ENCODE data around the gene TMX4.

The TMX4 gene

DNA sequence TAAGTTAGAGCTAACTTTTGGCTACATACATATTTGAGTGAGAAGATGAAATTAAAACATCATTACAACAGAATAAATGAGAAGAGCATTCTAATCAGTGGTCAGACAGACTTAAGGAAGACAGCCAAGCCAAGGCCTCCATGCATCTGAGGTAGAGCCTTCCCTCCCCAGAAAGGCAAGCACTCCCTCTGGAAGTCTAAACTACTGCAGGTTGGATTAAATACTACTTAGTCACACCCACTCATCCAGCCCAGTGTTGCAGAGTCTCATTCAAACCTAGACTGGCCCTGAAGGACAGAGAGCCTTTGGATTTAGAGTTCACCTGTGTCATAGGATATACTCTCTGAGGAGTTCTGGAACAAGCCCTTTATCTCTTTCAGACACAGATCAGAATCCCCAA, 29.2 kb downstream of the TMX4 start:
- no peak overlapping the region for H3K9ac ChIP-seq (ENCODE audit: low read depth, low read length)
- no peak overlapping the region for H3K4me3 ChIP-seq (ENCODE audit: low read length)
- H3K27me3 ChIP-seq (ENCODE audit: insufficient read depth, low read length), result no peaks in the 10 kb centered on the region
- H3K36me3 ChIP-seq (ENCODE audit: insufficient read depth, low read length), result peaks cover 10% of the 10 kb centered on the region; the same call in 1 of the 2 replicates
- H3K27ac ChIP-seq (ENCODE audit: low read depth, low read length), result no peak overlapping the region
- peaks cover 5% of the 10 kb centered on the region; the same call in 1 of the 2 replicates for H3K9me3 ChIP-seq (ENCODE audit: insufficient read depth, low read depth, low read length)
- H3K4me1 ChIP-seq (ENCODE audit: insufficient read depth, low read length), result no peaks in the 10 kb centered on the region

GRCh38 chr20:7989379-7989778, 30.2 kb downstream of the TMX4 start:
- Histone ChIP-seq H3K27me3 (ENCODE audit: insufficient read depth, low read length) (no peaks in the 10 kb centered on the region), H3K4me1 (ENCODE audit: insufficient read depth, low read length) (peaks cover 6% of the 10 kb centered on the region), H3K9ac (ENCODE audit: low read depth, low read length) (no peak overlapping the region), H3K36me3 (ENCODE audit: insufficient read depth, low read length) (0 out of 2 replicates have a peak, but pooled peaks cover 3% of the 10 kb centered on the region), H3K27ac (ENCODE audit: low read depth, low read length) (no peak overlapping the region), H3K4me3 (ENCODE audit: low read length) (no peak overlapping the region), H3K9me3 (ENCODE audit: insufficient read depth, low read depth, low read length) (peaks cover 5% of the 10 kb centered on the region; the same call in 1 of the 2 replicates)
- 89% methylated on average over 1 of the region's 1 CpG for WGBS

- Histone ChIP-seq H3K27ac (ENCODE audit: low read depth, low read length) (no peak overlapping the region), H3K4me3 (ENCODE audit: low read length) (no peak overlapping the region), H3K27me3 (ENCODE audit: insufficient read depth, low read length) (no peaks in the 10 kb centered on the region), H3K4me1 (ENCODE audit: insufficient read depth, low read length) (peaks cover 17% of the 10 kb centered on the region), H3K36me3 (ENCODE audit: insufficient read depth, low read length) (no peaks in the 10 kb centered on the region), H3K9ac (ENCODE audit: low read depth, low read length) (no peak overlapping the region), H3K9me3 (ENCODE audit: insufficient read depth, low read depth, low read length) (no peaks in the 10 kb centered on the region)
- WGBS, result over 99% methylated on average over 4 of the region's 4 CpGs
These were observed 33.6 kb downstream of the TMX4 start for GRCh38 chr20:7985916-7986315.

GRCh38 chr20:7984192-7984591, 35.4 kb downstream of the TMX4 start:
- Histone ChIP-seq H3K27me3 (ENCODE audit: insufficient read depth, low read length) (no peaks in the 10 kb centered on the region), H3K4me1 (ENCODE audit: insufficient read depth, low read length) (peaks cover 23% of the 10 kb centered on the region), H3K36me3 (ENCODE audit: insufficient read depth, low read length) (no peaks in the 10 kb centered on the region), H3K4me3 (ENCODE audit: low read length) (no peak overlapping the region), H3K9ac (ENCODE audit: low read depth, low read length) (no peak overlapping the region), H3K9me3 (ENCODE audit: insufficient read depth, low read depth, low read length) (no peaks in the 10 kb centered on the region), H3K27ac (ENCODE audit: low read depth, low read length) (no peak overlapping the region)
- WGBS, result 8% methylated on average over 2 of the region's 2 CpGs

- no peak overlapping the region for H3K9ac ChIP-seq (ENCODE audit: low read depth, low read length)
- no peaks in the 10 kb centered on the region for H3K27me3 ChIP-seq (ENCODE audit: insufficient read depth, low read length)
These were observed 38.2 kb downstream of the TMX4 start for GRCh38 chr20:7981374-7981773.

GRCh38 chr20:7980332-7981046, 39.1 kb downstream of the TMX4 start:
- Histone ChIP-seq H3K36me3 (ENCODE audit: insufficient read depth, low read length) (no peaks in the 10 kb centered on the region), H3K27me3 (ENCODE audit: insufficient read depth, low read length) (no peaks in the 10 kb centered on the region), H3K27ac (ENCODE audit: low read depth, low read length) (no peak overlapping the region), H3K4me3 (ENCODE audit: low read length) (no peak overlapping the region), H3K9me3 (ENCODE audit: insufficient read depth, low read depth, low read length) (no peaks in the 10 kb centered on the region), H3K4me1 (ENCODE audit: insufficient read depth, low read length) (peaks cover 23% of the 10 kb centered on the region), H3K9ac (ENCODE audit: low read depth, low read length) (no peak overlapping the region)
- WGBS, result 78% methylated on average over 8 of the region's 10 CpGs

More at GRCh38 chr20:7981374-7981773, 38.2 kb downstream of the TMX4 start:
- Histone ChIP-seq H3K36me3 (ENCODE audit: insufficient read depth, low read length) (no peaks in the 10 kb centered on the region), H3K4me3 (ENCODE audit: low read length) (no peak overlapping the region), H3K9me3 (ENCODE audit: insufficient read depth, low read depth, low read length) (no peaks in the 10 kb centered on the region), H3K27ac (ENCODE audit: low read depth, low read length) (no peak overlapping the region), H3K4me1 (ENCODE audit: insufficient read depth, low read length) (peaks cover 23% of the 10 kb centered on the region)

- 95% methylated on average over 5 of the region's 5 CpGs for WGBS
- H3K4me3 ChIP-seq (ENCODE audit: low read length), result no peak overlapping the region
These were observed 41.9 kb downstream of the TMX4 start for GRCh38 chr20:7977709-7978108.

GRCh38 chr20:7975851-7976414, 43.6 kb downstream of the TMX4 start:
- Histone ChIP-seq H3K9me3 (ENCODE audit: insufficient read depth, low read depth, low read length) (no peaks in the 10 kb centered on the region), H3K27ac (ENCODE audit: low read depth, low read length) (no peak overlapping the region), H3K9ac (ENCODE audit: low read depth, low read length) (no peak overlapping the region), H3K4me1 (ENCODE audit: insufficient read depth, low read length) (peaks cover 5% of the 10 kb centered on the region; the same call in 1 of the 2 replicates), H3K27me3 (ENCODE audit: insufficient read depth, low read length) (no peaks in the 10 kb centered on the region), H3K4me3 (ENCODE audit: low read length) (no peak overlapping the region), H3K36me3 (ENCODE audit: insufficient read depth, low read length) (no peaks in the 10 kb centered on the region)
- WGBS, result 93% methylated on average over 9 of the region's 9 CpGs

More at GRCh38 chr20:7977709-7978108, 41.9 kb downstream of the TMX4 start:
- Histone ChIP-seq H3K27me3 (ENCODE audit: insufficient read depth, low read length) (no peaks in the 10 kb centered on the region), H3K27ac (ENCODE audit: low read depth, low read length) (no peak overlapping the region), H3K4me1 (ENCODE audit: insufficient read depth, low read length) (peaks cover 6% of the 10 kb centered on the region; the same call in 1 of the 2 replicates), H3K36me3 (ENCODE audit: insufficient read depth, low read length) (no peaks in the 10 kb centered on the region), H3K9me3 (ENCODE audit: insufficient read depth, low read depth, low read length) (no peaks in the 10 kb centered on the region), H3K9ac (ENCODE audit: low read depth, low read length) (no peak overlapping the region)

- Histone ChIP-seq H3K4me1 (ENCODE audit: insufficient read depth, low read length) (no peaks in the 10 kb centered on the region), H3K27ac (ENCODE audit: low read depth, low read length) (no peak overlapping the region), H3K4me3 (ENCODE audit: low read length) (no peak overlapping the region), H3K9me3 (ENCODE audit: insufficient read depth, low read depth, low read length) (no peaks in the 10 kb centered on the region), H3K36me3 (ENCODE audit: insufficient read depth, low read length) (no peaks in the 10 kb centered on the region), H3K27me3 (ENCODE audit: insufficient read depth, low read length) (no peaks in the 10 kb centered on the region), H3K9ac (ENCODE audit: low read depth, low read length) (no peak overlapping the region)
- WGBS, result 95% methylated on average over 4 of the region's 4 CpGs
These were observed 44.7 kb downstream of the TMX4 start for GRCh38 chr20:7974785-7975435.

DNA sequence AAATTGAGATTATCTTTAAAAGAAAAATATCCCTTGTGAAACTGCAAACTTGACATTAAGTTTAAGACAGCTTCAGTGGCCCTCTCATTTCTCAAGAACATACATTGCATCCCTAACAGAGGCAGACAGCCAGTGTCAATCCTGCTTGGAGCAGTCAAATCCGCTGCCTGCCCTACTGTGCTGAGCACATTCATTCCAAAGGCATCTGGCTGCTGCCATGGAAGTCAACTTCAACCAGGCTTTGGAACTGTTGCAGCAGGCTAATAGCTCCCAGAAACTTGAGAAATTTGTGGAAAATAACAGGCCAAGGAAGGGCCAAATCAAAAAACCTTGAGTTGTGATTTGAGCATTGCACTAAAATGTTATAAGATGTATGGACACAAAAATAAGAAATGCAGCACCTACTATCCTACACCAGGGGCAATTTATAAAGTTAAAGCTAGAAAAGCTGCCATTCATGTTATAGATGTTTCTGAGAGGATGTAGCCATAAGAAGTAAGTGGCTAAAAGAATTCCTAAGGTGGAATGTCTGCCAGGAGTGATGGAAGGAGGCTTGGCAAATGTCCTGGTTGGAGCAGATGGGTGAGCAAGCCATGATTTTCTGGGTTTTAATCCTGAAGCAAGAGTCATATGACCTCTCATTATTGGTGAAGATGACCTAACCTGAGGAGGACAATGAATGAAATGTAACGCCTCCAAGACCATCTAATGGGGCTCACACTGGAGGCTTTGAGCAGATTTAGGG, 47.9 kb downstream of the TMX4 start:
- H3K27ac ChIP-seq (ENCODE audit: low read depth, low read length), result no peak overlapping the region
- H3K4me1 ChIP-seq (ENCODE audit: insufficient read depth, low read length), result no peaks in the 10 kb centered on the region
- no peaks in the 10 kb centered on the region for H3K9me3 ChIP-seq (ENCODE audit: insufficient read depth, low read depth, low read length)
- H3K4me3 ChIP-seq (ENCODE audit: low read length), result no peak overlapping the region
- WGBS, result 89% methylated on average over 2 of the region's 2 CpGs
- no peaks in the 10 kb centered on the region for H3K36me3 ChIP-seq (ENCODE audit: insufficient read depth, low read length)
- H3K9ac ChIP-seq (ENCODE audit: low read depth, low read length), result no peak overlapping the region
- no peaks in the 10 kb centered on the region for H3K27me3 ChIP-seq (ENCODE audit: insufficient read depth, low read length)
